Stimulated activated naive CD4-positive, alpha-beta T cell treated with Interleukin-2 at 50 U/mL for 16 hours (primary cell): ENCODE measurements around the gene PRAMEF7.
"Not testable (repeated sequence)": the region's sequence is repeated elsewhere in the genome, so short reads cannot be mapped to it uniquely, and the experiment has no call there.

Source experiments
- DNase-seq: peaks from one replicate; lab custom pipeline; 2025; lab: John Stamatoyannopoulos, UW

PRAMEF7 gene

GRCh38 chr1:12916310-12916709 is at the start of gene PRAMEF7:
TSS of gene PRAMEF7 (plus strand) at chr1:12916610. CDS start at chr1:12917693, 1,083 bp downstream.
- not testable (repeated sequence) for DNase-seq

DNA sequence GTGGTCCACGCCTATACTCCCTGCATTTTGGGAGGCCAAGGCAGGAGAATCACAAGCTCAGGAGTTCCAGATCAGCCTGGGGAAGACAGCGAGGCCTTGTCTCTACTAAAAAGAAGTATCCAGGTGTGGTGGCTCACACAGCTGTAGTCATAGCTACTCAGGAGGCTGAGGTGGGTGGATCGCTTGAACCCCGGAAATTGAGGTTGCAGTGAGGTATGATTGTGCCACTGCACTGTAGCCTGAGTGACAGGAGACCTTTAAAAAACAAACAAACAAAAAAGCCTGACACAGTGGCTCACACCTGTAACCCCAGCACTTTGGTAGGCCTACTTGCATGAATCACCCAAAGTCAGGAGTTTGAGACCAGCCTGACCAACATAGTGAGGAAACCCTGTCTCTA is 38.0 kb upstream of the PRAMEF7 start:
- DNase-seq: not testable (repeated sequence)

DNA sequence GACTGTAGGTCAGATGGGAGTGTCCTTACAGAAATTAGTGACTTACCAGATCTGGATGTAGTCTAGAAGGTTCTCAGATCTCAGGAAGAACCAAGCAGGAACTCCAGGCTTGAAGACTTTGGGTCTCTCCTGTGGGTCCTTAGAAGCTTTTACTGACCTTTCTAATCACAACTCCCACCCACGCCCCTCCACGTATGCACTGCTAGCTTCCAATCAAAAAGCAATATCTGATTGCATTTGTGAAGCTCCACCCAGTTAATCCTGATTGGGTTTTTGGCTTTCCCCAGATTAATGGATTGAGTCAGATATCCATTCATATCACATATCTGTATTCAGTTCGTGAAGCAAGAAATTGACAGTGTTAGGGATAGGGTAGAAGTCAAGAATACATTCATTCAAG is 30.3 kb upstream of the PRAMEF7 start, which contains the start of gene PRAMEF4:
Gene PRAMEF4, minus strand, starts transcription at position 101 of the 400 bp plus-strand sequence. CDS start 2,807 bp downstream, outside the sequence.
- not testable (repeated sequence) for DNase-seq

DNA sequence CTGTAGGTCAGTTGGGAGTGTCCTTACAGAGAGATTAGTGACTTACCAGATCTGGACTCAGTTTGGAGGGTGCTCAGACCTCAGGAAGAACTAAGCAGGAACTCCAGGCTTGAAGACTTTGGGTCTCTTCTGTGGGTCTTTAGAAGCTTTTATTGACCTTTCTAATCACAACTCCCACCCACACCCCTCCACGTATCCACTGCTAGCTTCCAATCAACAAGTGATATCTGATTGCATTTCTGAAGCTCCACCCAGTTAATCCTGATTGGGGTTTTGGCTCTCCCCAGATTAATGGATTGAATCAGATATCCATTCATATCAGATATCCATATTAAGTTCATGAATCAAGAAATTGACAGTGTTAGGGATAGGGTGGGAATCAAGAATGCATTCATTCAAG is 18.2 kb upstream of the PRAMEF7 start, which contains the start of gene PRAMEF10:
Gene PRAMEF10, minus strand, starts transcription at position 101 of the 400 bp plus-strand sequence. CDS start 2,423 bp downstream, outside the sequence.
- not testable (repeated sequence) for DNase-seq

- not testable (repeated sequence) for DNase-seq
These were observed 17.2 kb upstream of the PRAMEF7 start for GRCh38 chr1:12899186-12899585.

GRCh38 chr1:12903793-12904572 is 12.4 kb upstream of the PRAMEF7 start:
- not testable (repeated sequence) for DNase-seq

- DNase-seq: not testable (repeated sequence)
These were observed 5.3 kb downstream of the PRAMEF7 start for GRCh38 chr1:12921749-12922148.

GRCh38 chr1:12924368-12924767 is 8.0 kb downstream of the PRAMEF7 start:
- not testable (repeated sequence) for DNase-seq

DNA sequence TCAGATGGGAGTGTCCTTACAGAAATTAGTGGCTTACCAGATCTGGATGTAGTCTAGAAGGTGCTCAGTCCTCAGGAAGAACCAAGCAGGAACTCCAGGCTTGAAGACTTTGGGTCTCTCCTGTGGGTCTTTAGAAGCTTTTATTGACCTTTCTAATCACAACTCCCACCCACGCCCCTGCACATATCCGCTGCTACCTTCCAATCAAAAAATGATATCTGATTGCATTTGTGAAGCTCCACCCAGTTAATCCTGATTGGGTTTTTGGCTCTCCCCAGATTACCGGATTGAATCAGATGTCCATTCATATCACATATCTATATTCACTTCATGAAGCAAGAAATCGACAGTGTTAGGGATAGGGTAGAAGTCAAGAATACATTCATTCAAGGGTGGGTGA is 31.1 kb downstream of the PRAMEF7 start, which contains the start of gene PRAMEF6:
Gene PRAMEF6, minus strand, starts transcription at position 101 of the 400 bp plus-strand sequence. CDS start 5,062 bp downstream, outside the sequence.
- not testable (repeated sequence) for DNase-seq
